ENCODE data around the gene ATAD1. TPM values are rescaled to one million over a fixed set of nuclear protein-coding genes. Genes with fewer than 3 reads are reported as not detected.

Gene ATAD1
- total and polyA plus RNA-seq, 5 experiments from 2014 or later, result 32.4 to 59.7 (median 39.0) TPM

- DNase-seq, result no peak
- POLR2A ChIA-PET, result no interaction called here
- no peak overlapping the region for H3K4me3 Mint-ChIP-seq
- no peaks in the 10 kb centered on the region for H3K27me3 Mint-ChIP-seq
- no peaks in the 10 kb centered on the region for H3K9me3 Mint-ChIP-seq
- peaks cover 0 to 76% (median 19%) of the 10 kb centered on the region in 3 donors for H3K36me3 Mint-ChIP-seq
- no peak for ATAC-seq
- peaks cover 8 to 32% (median 25%) of the 10 kb centered on the region in 4 donors for H3K4me1 Mint-ChIP-seq
- no peak overlapping the region for H3K27ac Mint-ChIP-seq
Observed at GRCh38 chr10:87790185-87790584, 27.8 kb downstream of the ATAD1 start.

GRCh38 chr10:87786421-87786820, 31.6 kb downstream of the ATAD1 start:
- Mint-ChIP-seq H3K27me3 (no peaks in the 10 kb centered on the region), H3K4me1 (peaks cover 0 to 27% (median 6%) of the 10 kb centered on the region in 4 donors), H3K36me3 (peaks cover 7 to 83% (median 23%) of the 10 kb centered on the region in 3 donors), H3K27ac (no peak overlapping the region), H3K4me3 (no peak overlapping the region), H3K9me3 (no peaks in the 10 kb centered on the region)
- ATAC-seq (no peak), DNase-seq (no peak)
- POLR2A ChIA-PET, result interaction anchor here (0.7 kb wide), 1 partner anchor 26 kb away, joined by 4 read pairs; no protein-coding TSS in a partner anchor

DNA sequence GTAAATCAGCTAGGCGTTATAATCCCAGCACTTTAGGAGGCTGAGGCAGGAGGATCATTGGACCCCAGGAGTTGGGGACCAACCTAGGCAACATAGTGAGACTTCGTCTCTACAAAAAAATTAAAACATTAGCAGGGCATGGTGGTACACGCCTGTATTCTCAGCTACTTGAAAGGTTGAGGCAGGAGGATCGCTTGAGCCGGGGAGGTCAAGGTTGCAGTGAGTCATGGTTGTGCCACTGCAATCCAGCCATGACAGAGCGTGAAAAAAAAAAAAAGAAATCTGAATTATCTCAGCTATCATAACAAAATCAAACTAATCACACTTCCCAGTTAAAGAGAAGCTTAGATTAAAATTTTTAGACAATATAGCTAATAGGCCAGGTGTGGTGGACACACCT, 35.3 kb downstream of the ATAD1 start:
- peaks cover 7 to 78% (median 24%) of the 10 kb centered on the region in 3 donors for H3K36me3 Mint-ChIP-seq
- peaks cover 2 to 24% (median 7%) of the 10 kb centered on the region in 4 donors for H3K4me1 Mint-ChIP-seq
- no peak overlapping the region for H3K4me3 Mint-ChIP-seq
- peak overlapping the region in 1 of 10 donors; percentile 7 for H3K27ac Mint-ChIP-seq
- H3K9me3 Mint-ChIP-seq, result no peaks in the 10 kb centered on the region
- no peaks in the 10 kb centered on the region for H3K27me3 Mint-ChIP-seq
- POLR2A ChIA-PET, result no interaction called here
- DNase-seq (no peak), ATAC-seq (no peak)

GRCh38 chr10:87781545-87781944, 36.5 kb downstream of the ATAD1 start:
- Mint-ChIP-seq H3K4me3 (no peak overlapping the region), H3K4me1 (peaks cover 2 to 24% (median 7%) of the 10 kb centered on the region in 4 donors), H3K36me3 (peaks cover 7 to 77% (median 22%) of the 10 kb centered on the region in 3 donors), H3K9me3 (no peaks in the 10 kb centered on the region), H3K27me3 (no peaks in the 10 kb centered on the region), H3K27ac (peak overlapping the region in 2 of 10 donors; percentile 54 to 61)
- DNase-seq (no peak), ATAC-seq (no peak)
- POLR2A ChIA-PET, result interaction anchor here (0.6 kb wide), 1 partner anchor 318 kb away, joined by 5 read pairs; no protein-coding TSS in a partner anchor

- Mint-ChIP-seq H3K36me3 (peaks cover 12 to 68% (median 22%) of the 10 kb centered on the region in 3 donors), H3K27me3 (no peaks in the 10 kb centered on the region), H3K9me3 (no peaks in the 10 kb centered on the region), H3K27ac (peak overlapping the region in 1 of 10 donors; percentile 24), H3K4me1 (peaks cover 0 to 3% (median 2%) of the 10 kb centered on the region in 4 donors), H3K4me3 (no peak overlapping the region)
- POLR2A ChIA-PET, result no interaction called here
- DNase-seq (no peak), ATAC-seq (no peak)
Observed at GRCh38 chr10:87776328-87776727, 41.7 kb downstream of the ATAD1 start.

- peak overlapping the region in 6 of 10 donors; percentile 14 to 78 (median 40) for H3K27ac Mint-ChIP-seq
- H3K9me3 Mint-ChIP-seq, result no peaks in the 10 kb centered on the region
- POLR2A ChIA-PET, result interaction anchor here (0.7 kb wide), 2 partner anchors 13 to 1449 kb away, joined by 4 read pairs; no protein-coding TSS in a partner anchor
- H3K27me3 Mint-ChIP-seq, result no peaks in the 10 kb centered on the region
- DNase-seq (no peak), ATAC-seq (no peak)
- no peak overlapping the region for H3K4me3 Mint-ChIP-seq
- H3K36me3 Mint-ChIP-seq, result peaks cover 12 to 63% (median 18%) of the 10 kb centered on the region in 3 donors
- H3K4me1 Mint-ChIP-seq, result peaks cover 0 to 3% (median 1%) of the 10 kb centered on the region in 4 donors
Observed at GRCh38 chr10:87775766-87776165, 42.3 kb downstream of the ATAD1 start.

GRCh38 chr10:87771871-87772500, 46.0 kb downstream of the ATAD1 start:
- no peaks in the 10 kb centered on the region for H3K9me3 Mint-ChIP-seq
- no peak overlapping the region for H3K4me3 Mint-ChIP-seq
- peaks cover 12 to 69% (median 15%) of the 10 kb centered on the region in 3 donors for H3K36me3 Mint-ChIP-seq
- ATAC-seq, result peak in 1 of 2 donors; percentile 32
- POLR2A ChIA-PET, result no interaction called here
- H3K27ac Mint-ChIP-seq, result no peak overlapping the region
- peaks cover 0 to 2% (median 0%) of the 10 kb centered on the region in 4 donors for H3K4me1 Mint-ChIP-seq
- peak in 3 of 10 donors; percentile 13 to 26 (median 22) for DNase-seq
- H3K27me3 Mint-ChIP-seq, result no peaks in the 10 kb centered on the region

GRCh38 chr10:87767253-87767652, 50.8 kb downstream of the ATAD1 start:
- no peak overlapping the region for H3K4me3 Mint-ChIP-seq
- POLR2A ChIA-PET, result no interaction called here
- no peak for ATAC-seq
- H3K4me1 Mint-ChIP-seq, result peaks cover 0 to 2% (median 0%) of the 10 kb centered on the region in 4 donors
- H3K27me3 Mint-ChIP-seq, result no peaks in the 10 kb centered on the region
- peaks cover 0 to 76% (median 16%) of the 10 kb centered on the region in 3 donors for H3K36me3 Mint-ChIP-seq
- DNase-seq, result no peak
- no peaks in the 10 kb centered on the region for H3K9me3 Mint-ChIP-seq
- peak overlapping the region in 1 of 10 donors; percentile 21 for H3K27ac Mint-ChIP-seq

DNA sequence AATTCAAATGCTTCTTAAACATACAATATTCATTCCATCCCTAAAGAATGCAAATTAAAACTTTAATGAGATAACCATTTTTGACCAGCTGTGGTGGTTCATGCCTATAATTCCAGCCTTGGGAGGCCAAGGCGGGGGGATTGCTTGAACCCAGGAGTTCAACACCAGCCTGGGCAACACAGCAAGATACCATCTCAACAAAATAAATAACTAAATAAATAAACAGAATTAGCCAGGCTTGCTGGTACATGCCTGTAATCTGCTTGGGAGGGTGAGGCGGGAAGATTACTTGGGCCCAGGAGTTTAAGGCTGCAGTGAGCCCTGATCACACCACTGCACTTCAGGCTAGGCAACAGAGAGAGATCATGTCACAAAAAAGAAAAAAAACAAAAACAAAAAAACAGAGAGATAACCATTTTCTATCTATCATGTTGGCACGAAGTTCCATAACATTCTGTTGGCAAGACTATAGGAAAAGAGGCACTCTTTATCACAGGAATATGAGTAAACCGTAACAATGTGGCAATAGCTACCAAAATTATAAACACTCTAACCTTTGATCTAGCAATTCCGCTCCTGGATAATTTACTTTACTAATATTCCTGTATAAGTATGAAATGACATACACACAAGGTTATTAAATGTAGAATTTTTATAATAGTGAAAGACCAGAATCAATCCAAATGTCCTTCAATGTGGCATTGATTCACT, 52.2 kb downstream of the ATAD1 start:
- Mint-ChIP-seq H3K36me3 (peaks cover 0 to 86% (median 16%) of the 10 kb centered on the region in 3 donors), H3K27ac (no peak overlapping the region), H3K9me3 (no peaks in the 10 kb centered on the region), H3K4me3 (no peak overlapping the region), H3K4me1 (peaks cover 0 to 4% (median 1%) of the 10 kb centered on the region in 4 donors), H3K27me3 (no peaks in the 10 kb centered on the region)
- POLR2A ChIA-PET, result no interaction called here
- DNase-seq, result no peak
- ATAC-seq, result no peak

DNA sequence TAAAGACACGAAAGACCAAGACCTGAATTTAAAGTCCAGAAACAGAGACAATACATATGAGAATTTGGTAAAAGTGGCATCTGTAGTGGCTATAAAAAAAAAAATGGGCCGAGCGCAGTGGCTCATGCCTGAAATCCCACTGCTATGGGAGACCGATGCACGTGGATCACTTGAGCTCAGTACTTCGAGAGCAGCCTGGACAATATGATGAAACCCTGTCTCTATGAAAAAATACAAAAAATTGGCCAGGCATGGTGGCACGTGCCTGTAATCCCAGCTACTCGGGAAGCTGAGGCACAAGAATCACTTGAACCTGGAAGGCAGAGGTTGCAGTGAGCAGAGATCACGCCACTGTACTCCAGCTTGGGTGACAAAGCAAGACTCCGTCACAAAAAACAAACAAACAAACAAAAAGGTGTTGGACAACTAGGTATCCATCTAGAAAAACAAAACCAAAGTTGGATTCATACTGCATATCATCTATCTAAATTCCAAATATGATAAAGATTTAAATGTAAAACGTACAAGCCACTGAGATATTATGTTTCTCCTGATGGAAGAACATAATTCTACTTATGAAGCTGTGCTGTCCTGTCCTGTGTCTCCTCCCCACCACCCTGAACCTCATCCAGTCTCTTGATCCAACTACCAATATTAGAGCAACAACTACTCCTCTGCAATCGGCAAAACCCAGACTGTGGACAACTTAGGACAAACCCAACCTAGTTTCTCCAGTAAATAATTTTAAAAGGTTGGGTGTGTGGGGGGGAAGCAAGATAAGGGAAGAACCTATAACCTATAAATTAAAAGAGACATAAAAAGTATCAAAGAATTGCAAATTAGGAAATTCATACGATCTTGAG, 53.7 kb downstream of the ATAD1 start:
- no peak for DNase-seq
- POLR2A ChIA-PET, result no interaction called here
- ATAC-seq, result no peak
- Mint-ChIP-seq H3K27ac (peak overlapping the region in 2 of 10 donors; percentile 22 to 39), H3K9me3 (no peaks in the 10 kb centered on the region), H3K27me3 (no peaks in the 10 kb centered on the region), H3K36me3 (peaks cover 0 to 80% (median 16%) of the 10 kb centered on the region in 3 donors), H3K4me3 (no peak overlapping the region), H3K4me1 (peaks cover 2 to 8% (median 4%) of the 10 kb centered on the region in 4 donors)

DNA sequence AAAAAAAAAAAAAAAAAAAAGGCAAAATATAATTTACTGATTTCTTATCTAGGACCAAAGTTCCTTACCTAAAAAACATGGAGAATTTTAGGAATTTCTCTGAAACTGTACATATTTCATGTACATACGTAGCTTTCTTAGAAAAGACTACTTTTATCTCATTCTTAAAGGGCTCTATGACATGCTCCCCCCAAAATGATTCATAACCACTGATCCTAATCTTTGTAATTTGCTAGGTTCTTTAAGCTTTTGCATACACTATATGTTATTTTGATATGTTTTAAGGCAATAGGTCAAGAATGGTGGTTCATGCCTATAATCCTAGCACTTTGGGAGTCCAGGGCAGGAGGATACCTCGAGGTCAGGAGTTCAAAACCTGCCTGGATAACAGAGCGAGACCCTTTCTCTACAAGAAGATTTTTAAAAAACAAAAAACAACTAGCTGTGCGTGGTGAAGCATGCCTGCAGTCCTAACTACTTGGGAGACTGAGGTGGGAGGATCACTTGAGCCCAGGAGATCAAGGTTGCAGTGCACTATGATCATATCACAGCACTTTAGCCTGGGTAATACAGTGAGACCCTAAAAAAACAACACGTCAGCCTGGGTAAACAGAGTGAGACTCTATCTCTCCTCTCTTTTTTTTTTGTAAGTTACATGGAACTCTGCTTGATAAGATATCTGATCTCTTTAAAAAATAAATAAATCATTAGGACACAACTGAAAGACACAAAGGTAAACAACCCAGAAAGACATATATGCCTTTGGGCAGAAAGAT, 54.8 kb downstream of the ATAD1 start:
- Mint-ChIP-seq H3K4me3 (no peak overlapping the region), H3K4me1 (peaks cover 2 to 8% (median 4%) of the 10 kb centered on the region in 4 donors), H3K9me3 (no peaks in the 10 kb centered on the region), H3K27ac (peak overlapping the region in 2 of 10 donors; percentile 15 to 39), H3K27me3 (no peaks in the 10 kb centered on the region), H3K36me3 (peaks cover 0 to 80% (median 12%) of the 10 kb centered on the region in 3 donors)
- no peak for DNase-seq
- no peak for ATAC-seq
- POLR2A ChIA-PET, result interaction anchor here (0.6 to 0.7 kb wide), 3 partner anchors 12 to 1992 kb away, joined by 4 to 5 read pairs (median 5); no protein-coding TSS in a partner anchor

GRCh38 chr10:87761892-87762291, 56.1 kb downstream of the ATAD1 start:
- Mint-ChIP-seq H3K36me3 (peaks cover 0 to 76% (median 9%) of the 10 kb centered on the region in 3 donors), H3K27ac (peak overlapping the region in 3 of 10 donors; percentile 11 to 49 (median 21)), H3K4me3 (no peak overlapping the region), H3K27me3 (no peaks in the 10 kb centered on the region), H3K4me1 (peaks cover 2 to 8% (median 4%) of the 10 kb centered on the region in 4 donors), H3K9me3 (no peaks in the 10 kb centered on the region)
- DNase-seq, result no peak
- POLR2A ChIA-PET, result no interaction called here
- no peak for ATAC-seq

All from naive thymus-derived CD8-positive, alpha-beta T cell (primary cell).